ENCODE data around the gene MYO16.
"Not testable (repeated sequence)": the region's sequence is repeated elsewhere in the genome, so short reads cannot be mapped to it uniquely, and the experiment has no call there.

The MYO16 gene

DNA sequence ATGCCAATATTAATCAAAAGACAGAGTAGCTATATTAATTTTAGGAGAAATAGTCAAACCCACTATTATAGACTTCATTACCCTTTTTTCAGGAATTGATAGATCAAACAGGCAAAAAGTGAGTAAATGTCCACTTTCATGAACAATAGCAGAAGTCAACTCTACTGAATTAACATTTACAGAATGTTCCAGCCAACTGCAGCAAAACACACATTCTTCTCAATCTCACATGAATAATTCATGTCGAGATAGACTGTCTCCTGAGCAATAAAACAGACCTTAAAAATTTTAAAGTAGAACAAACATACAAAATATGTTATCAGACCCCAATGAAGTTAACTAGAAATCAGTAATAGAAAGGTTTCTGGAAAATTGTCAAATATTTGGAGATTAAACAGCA lies 118.4 kb downstream of the MYO16 start:
- DNase-seq = no peak

DNA sequence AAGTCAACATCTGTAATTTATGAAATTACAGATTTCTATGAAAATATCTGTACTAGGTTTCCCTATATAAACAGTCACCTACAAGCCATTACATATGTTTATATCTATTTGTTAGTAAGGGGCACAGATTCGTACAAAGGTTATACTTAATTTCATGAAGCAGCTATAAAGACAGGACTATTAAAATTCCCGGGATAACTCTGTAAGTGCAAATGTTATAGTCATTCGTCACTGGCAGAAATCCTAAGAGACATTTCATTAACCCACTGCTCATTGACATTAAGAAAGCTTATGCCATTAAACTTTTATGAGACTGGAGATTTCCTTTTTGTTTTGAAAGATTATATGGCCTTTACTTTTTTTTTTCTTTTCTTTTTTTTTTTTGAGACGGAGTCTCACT lies 122.9 kb downstream of the MYO16 start:
- no peak for DNase-seq

DNA sequence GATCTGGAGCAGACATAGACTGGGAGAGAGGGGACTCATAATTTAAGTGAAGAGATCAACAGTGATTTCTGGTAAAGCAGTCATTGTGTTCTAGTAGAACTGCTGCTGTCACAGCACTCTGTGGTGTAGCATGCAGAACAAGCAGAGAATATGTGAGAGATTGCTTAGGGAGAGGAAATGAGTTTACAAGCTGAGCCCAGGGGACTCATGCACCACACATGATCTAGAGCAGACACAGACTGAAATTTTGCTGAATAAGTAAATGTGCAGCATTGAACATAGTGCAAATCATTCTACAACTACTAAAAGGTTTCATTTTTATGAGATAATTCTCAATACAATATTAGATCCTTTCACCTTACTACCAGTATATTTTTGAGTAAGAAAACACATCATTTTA lies 125.7 kb downstream of the MYO16 start:
- peak; percentile 30 for DNase-seq

- no peak for DNase-seq
Observed at GRCh38 chr13:108760129-108760528, 130.7 kb downstream of the MYO16 start.

DNA sequence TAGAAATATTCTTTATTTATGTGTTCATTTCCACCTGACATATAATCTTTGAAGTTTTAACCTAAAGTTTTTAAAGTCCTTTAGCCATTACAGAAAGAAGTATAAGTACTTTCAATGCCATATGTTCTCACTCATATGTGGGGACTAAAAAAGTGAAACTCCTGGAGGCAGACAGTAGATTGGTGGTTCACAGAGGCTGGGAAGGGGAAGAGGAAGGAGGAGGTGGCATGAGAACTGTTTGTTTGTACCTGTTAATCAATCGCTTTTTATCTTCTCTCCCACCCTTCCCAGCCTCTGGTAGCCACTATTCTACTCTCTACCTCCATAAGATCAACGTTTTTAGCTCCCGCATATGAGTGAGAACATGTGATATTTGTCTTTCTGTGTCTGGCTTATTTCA lies 131.1 kb downstream of the MYO16 start:
- no peak for DNase-seq

GRCh38 chr13:108768035-108768434 lies 138.6 kb downstream of the MYO16 start:
- DNase-seq = no peak

DNA sequence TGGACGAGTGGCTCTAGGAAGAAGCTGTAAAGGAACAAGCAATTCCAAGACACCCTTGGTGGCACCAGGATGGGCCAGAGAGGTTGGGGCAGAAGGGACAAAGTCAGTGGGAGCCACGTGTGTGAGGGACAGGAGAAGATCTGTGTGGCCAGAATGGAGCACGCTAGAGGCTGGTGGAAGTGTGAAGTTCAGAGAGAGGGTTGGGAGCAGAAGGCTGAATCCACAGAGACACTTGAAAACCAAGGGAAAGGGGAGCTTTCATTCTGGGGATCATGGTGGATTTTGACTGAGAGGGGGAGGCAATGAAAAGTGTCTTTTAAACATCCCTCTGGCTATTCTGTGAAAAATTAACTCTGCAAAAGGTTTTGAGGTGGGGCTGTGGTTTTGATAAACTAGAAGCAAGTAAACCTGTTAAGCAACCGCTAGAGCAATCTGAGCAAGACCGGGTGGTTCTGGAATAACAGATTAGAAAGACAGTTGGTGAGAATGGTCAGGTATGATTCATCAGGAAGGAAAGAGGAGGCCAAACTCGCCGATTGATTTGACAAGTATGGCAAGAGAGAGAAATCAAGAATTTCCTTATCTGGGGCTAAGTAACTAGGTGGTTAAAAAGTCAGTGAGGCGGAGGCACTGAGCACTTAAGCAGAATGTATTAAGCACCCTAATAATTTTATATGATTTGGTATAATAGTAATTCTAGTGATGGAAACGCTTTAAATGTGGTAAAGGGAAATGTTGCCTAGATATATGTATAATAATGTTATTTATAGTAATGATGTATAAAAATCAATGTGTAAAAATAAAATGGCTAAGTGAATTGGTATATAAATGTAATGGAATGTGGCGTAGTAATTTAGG lies 140.0 kb downstream of the MYO16 start:
- no peak for DNase-seq

- DNase-seq = no peak
Observed at GRCh38 chr13:108775597-108775996, 146.2 kb downstream of the MYO16 start.

DNA sequence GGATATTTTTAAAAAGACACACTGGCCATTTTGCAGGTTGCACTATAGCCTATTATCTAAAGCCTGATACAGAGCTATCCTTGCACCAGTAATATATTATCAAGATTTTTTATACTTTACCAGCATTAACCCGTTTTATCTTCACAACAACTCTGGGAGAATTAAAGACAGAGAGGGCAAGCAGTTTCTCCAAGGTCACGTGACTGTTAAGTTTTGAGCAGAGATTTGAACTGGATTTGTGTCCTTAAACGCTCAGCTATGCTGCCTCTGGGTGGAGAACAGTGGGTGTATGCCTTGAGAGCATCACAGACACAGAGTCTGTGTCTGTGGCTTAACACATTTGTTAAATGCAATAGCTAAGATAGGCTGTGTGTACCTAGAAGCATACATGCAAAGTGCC lies 147.2 kb downstream of the MYO16 start:
- DNase-seq = no peak

GRCh38 chr13:108777421-108778420 lies 148.3 kb downstream of the MYO16 start:
- no peak for DNase-seq

DNA sequence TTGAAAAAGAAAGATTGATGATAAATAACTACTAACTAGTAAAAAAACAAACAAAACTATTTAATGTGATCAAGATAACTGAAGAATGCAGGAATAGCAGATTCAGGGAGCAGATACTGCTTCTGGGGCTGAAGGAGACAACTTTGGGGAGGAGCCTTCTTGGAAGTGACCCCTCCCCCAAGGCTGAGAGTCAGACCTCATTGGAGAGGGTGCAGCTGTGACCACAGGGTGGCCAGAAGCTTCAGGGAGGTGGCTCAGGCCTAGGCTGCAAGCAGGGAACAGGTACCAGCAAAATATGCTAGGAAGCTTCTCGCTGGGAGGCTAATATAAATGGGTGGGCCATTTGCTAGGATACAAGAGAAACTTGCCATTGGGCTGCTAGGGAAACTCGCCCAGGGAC lies 149.9 kb downstream of the MYO16 start:
- no peak for DNase-seq

DNA sequence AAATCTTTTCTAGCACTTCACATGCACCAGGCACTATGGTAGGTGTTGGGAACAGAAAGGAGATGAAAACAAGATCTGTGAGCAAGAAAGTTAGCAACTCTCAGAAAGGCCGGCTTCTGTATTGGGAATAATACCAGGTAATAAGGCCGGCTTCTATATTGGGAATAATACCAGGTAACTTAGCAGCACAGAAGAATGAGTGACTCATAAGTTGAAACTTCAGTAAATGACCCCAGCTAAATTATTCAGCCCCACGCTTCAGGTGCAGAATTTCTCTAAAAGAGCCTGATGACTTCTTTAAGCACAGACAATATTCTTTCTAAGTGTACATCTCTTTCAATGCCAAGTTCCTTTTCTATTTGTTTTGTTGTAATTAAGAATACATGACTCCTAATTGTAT lies 151.3 kb downstream of the MYO16 start:
- no peak for DNase-seq

- no peak for DNase-seq
Observed at GRCh38 chr13:108781312-108781711, 151.9 kb downstream of the MYO16 start.

- DNase-seq = not testable (repeated sequence)
Observed at GRCh38 chr13:108782480-108782879, 153.1 kb downstream of the MYO16 start.

GRCh38 chr13:108785844-108786243 lies 156.4 kb downstream of the MYO16 start:
- no peak for DNase-seq

GRCh38 chr13:108786456-108787200 lies 157.2 kb downstream of the MYO16 start:
- no peak for DNase-seq

- DNase-seq = no peak
Observed at GRCh38 chr13:108787700-108788414, 158.4 kb downstream of the MYO16 start.

DNA sequence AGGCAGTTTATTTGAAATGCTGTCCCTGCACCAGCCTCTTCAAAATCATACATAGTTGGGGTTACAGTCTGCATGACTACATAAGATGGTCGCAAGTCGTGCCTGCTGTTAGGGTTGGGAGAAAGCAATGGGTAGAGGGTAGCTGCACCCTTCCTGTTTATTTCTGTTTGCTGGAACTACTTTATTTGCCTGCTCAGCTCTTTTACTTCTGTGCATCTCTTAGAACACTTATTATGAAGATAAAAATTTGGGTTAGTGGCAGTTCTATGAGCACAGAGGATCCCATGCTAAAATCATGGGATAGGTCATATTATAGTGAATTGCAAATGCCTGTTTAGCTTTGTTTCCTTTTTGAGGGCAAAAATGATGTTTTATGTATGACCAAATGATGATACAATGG lies 160.1 kb downstream of the MYO16 start:
- no peak for DNase-seq

DNA sequence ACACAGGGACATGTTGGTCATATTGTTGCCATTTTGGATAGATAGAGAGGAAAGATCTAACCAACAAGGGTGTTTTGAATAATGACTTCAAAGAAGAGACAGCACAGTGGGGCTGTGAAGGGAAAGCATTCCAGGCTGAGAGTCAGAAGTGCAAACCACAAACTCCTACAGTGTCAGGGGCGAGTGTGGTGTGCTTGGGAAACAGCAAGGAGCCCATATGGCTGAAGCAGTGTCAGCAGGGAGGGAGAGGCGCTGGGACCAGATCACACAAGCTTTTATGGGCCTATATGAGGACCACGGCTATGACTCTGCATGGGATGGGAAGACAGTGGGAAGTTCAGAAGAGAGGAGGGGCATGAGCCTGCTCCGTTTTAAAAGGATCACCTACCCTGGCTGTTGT lies 166.4 kb downstream of the MYO16 start:
- no peak for DNase-seq

GRCh38 chr13:108797354-108797753 lies 167.9 kb downstream of the MYO16 start:
- no peak for DNase-seq

DNA sequence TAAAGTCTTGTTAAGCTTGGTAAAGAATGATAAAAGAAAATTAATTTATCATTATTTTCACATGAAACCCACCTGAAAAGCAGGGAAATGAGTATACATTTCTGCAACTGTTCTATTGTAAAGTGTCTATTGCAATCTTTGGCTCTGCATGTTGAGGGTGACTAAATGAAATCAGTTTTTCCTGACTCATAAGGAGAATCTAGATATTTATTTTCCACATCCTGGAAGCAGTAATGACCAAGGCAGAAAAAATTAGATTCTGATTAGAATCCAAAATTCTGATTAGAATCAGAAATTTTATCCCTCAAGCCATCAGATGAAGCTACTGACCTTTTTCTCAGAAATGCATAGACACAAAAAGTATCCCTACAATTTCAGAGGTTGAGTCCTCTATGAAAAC lies 178.4 kb downstream of the MYO16 start:
- no peak for DNase-seq

DNA sequence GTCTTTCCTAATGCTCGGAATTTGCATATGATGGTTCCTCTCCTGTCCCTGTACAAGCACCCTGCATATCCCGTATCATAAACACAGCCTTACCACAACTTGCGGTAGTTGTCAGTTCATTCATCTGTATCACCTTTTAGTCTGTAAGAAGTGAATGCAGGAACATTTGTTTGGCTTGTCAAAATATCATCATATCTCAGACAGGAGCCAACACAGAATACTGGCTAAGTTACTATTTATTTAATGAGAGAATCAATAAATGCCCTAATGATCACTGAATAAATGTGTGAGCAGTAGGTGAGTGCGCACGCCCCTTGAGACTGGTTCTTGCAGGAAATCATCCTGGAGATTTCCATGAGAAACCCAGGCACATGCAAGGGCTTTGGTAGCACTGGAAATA lies 182.8 kb downstream of the MYO16 start:
- DNase-seq = no peak
